Left forelimb (tissue), 1 donor: ENCODE results near the gene ME1.
"Not testable (repeated sequence)": the region's sequence is repeated elsewhere in the genome, so short reads cannot be mapped to it uniquely, and the experiment has no call there.

Source experiments
- DNase-seq: peaks from one replicate; pipeline ENCODE4 v3.0.0-alpha.2; 2018; ENCODE audit warnings: low spot score

The ME1 gene

DNA sequence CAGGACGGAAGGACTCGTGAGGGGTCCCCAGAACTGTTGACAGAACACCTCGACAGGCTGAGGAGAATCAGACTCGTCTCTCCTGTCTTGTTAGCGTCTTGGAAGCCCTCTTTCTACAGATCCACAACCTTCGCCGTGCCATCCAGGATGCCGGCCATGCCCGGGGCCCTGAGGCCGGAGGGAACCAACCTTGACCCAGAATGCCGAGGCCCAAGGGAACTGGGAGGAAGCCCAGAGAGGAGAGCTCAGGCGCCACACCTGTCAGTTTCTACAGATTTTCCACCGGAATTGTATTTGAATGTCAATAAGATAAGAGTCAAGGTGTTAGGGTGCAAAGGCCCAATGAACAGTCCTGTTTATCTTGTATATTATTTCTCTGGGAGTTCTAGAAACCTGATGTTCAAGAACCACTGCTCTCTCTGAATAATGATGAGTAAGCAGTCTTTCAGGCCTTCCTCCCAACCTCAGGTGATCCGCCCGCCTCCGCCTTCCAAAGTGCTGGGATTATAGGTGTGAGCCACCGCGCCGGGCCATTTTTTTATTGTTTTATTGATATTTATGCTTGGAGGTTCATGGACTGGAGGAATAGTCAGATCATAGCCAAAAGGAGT, 799 bp upstream of the ME1 start:
- no peak for DNase-seq

DNA sequence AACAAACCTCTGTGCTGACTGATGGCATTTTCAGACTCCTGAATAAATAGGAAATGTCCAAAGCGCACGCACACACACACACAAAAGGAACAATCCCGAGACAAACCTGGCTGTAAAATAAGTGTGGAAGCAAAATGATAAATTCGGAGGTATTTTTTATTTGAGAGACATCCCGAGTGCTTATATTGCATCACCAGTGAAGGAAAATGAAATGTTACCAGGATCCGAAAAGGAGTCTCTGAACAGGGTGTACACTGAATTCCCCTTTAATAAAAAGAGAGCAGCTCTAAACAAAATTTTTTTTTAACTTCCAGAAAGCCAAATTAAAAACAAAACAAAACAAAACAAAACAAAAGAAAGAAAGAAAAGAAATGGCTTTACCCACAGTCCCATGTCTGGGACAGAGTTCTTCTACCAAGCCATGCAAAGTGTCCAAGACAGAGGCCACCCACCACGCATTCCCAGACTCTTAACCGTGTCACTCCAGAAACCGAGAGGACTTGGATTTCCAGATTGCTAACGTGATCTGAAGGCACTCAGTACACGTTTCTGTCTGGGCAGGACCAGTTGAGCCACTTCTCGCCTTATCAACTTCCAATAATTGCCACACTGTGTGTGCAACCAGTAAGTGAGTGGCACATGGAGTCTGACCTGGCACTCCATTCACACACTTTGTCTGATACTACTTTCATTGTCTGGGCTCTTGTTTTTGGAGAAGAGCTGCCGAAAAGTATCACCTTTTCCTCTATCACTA, 817 bp downstream of the ME1 start:
- no peak for DNase-seq

DNA sequence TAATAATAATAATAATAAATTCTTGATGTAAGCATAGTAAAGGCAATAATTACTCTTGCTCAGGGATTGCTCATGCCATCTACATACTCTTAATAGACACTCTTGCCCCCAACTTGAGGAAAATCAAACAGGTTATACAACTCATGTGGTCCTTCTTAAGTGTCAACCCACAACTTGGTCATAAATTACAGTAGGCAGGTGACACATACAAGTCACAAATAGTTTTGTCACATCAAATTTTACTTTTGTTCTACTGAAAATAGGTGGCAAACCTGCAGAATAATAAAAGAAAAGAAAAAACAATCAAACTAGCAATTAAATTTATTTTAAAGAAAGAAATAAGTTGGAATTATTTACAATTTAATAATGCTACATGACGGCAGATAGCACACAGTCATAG, 1.6 kb downstream of the ME1 start:
- DNase-seq, result no peak

DNA sequence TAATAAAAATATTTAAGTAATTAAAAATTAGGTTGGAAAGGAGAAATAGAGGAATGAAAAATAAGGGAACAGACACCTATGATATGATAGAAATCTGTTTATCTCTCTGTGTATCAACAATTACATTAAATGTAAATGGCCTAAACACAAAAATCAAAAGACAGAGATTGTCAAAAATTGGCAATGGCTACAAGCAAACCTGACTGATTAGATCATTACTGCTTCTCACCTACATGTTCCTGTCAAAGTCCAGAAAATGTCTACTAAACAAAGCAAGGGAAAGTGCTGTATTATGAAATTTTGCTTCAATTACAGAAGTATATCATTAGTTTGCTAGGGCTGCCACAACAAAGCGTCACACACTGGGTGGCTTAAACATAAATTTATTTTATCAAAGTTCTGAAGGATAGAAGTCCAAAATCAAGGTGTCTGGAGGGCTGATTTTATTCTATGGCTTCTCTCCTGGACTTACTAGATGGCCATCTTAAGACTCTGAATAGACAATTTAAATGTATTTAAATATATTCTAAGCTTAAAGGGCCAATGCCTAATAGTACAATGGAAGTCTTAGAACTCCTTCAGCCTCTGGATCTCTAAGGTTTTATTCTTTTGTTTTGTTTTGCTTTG, 6.3 kb downstream of the ME1 start:
- DNase-seq, result no peak

DNA sequence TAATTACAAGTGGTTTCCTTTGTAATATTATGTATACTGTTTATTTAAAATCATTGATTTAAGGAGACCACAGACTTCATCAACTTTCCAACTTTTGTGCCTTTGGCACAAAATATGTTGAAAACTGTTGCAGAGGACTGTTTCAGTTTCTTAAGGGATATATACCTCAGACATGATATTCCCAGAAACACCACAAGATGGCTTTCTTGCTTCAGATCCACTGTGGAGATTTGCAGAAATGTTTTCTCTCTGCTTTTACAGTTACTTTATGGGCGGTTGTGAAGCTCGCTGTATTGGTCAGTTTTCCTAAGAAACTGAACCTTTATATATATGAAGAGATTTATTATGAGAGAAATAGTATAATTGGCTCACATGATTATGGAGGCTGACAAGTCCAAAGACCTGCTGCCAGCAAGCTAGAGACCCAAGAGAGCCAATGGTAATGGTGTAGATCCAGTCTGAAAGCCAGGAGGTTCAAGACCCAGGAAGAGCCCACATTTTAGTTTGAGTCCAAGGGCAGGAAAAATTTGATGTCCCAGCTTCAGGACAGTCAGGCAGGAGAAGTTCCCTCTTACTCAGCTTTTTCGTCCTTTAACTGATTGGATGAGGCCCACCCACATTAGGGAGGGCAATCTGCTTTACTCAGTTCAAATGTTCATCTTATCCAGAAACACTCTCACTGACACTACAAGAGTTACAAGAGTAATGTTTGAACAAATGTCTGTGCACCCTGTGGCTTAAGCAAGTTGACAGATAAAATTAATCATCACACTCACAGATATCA, 12.8 kb downstream of the ME1 start:
- DNase-seq, result no peak

DNA sequence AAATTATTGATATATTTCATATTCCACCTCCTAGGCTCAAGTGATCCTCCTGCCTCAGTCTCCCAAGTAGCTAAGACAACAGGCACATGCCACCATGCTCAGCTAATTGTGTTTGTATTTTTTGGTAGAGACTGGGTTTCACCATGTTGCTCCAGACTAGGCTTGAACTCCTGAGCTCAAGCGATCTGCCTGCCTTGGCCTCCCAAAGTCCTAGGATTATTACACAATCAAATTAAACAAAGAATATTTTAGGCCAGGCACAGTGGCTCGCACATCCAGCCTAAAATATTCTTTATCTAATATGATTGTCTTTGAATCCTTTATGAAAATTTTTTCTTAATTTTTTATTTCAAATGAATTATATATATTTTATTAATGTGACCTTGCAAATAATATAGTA, 17.8 kb downstream of the ME1 start:
- DNase-seq, result no peak

DNA sequence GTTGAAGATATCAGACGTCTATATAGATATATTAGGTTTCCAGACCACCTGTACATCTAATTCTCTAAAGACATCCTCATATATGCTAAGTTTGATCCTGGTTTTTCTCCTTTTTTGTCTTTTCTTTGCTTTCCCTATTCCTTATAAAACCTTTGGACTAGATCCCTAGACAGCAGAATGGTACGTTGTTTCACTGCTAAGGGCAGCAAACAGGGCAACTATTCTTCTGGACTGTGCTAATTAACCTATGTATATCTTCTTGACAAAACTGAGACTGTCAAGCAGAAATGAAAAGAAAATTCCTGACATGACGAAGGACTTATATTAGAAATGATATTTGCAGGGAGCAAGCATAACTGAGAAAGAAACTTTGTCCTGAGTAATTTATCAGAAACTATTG, 19.1 kb downstream of the ME1 start:
- no peak for DNase-seq

DNA sequence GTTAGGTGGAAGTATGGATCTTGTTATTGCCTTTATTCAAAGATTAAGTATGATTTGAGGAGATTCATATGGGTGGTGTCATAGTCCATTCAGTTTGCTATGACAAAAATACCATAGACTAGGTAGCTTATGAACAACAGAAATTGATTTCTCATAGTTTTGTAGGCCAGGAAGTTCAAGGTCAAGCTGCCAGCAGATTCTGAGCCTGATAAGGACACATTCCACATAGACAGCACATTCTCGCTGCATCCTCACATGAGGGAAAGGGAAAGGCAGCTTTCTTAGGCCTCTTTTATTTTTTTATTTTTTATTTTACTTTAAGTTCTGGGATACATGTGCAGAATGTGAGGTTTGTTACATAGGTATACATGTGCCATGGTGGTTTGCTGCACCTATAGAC, 27.7 kb downstream of the ME1 start:
- DNase-seq, result no peak

DNA sequence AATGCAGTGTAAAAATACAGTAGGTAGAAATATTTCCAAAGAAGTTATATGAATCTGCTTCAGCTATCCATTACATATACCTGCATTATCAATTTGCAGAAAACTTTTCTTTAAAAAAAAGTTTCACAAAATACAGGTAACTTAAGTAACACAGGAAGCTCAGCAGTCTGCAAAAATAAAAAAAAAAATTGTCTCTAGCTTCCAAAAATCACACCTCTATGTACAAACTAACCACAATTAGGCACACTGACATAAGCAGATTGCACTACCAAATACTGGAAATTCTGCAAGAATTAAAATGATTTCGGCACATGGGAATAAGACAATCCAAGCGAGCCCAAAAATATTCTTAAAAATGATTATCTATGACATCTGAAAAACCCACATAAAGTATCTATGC, 41.2 kb downstream of the ME1 start:
- no peak for DNase-seq

DNA sequence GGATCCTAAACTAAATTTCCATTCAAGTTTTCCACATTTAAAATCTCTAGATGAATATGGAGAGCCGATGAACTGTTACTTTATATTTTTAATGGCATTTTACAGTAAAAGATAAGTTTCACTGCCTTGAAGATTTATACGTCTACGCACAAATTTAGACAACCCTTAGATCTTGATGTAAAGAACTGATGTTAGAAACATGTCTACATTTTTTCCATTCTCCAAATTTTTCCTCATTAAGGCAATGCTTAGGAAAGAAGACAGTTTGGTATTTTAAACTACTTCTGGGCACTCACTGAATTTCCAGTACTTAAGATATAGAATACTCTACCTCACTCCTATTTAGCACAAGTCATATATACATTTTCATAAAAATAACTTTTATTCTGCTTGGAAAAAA, 45.4 kb downstream of the ME1 start:
- DNase-seq, result no peak

DNA sequence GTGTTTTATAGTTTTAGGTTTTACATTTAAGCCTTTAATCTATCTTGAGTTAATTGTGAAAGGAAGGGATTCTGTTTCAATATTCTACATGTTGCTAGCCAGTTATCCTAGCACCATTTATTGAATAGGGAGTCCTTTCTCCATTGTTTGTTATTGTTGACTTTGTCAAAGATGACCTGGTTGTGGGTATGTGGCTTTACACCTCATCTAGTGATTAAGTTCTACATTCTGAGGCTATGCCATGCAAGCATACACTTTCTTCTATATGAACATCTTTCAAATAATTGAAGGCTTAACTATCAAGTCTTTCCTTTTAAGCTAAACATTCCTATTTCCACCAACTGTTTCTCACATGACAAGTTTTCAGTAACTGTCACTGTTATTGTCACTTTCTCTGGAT, 46.1 kb downstream of the ME1 start:
- DNase-seq, result no peak

DNA sequence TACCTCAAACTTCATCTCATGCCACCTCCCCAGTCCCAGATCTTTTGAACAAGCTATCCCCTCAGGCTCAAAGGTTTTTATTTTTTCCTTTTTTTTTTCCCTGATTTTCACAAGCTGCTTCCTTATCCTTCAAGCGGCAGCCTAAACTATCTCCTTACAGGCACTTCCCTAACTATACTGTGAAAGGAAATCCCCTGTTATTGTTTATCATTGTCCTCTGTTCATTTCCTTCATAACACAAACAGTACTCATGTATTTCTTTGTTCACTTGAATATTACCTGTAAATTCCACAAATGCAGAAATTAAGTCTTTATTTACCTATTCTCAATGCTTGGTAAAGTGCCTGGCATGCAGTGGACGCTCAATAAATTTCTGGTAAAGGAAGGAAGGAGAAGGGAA, 48.9 kb downstream of the ME1 start:
- no peak for DNase-seq

DNA sequence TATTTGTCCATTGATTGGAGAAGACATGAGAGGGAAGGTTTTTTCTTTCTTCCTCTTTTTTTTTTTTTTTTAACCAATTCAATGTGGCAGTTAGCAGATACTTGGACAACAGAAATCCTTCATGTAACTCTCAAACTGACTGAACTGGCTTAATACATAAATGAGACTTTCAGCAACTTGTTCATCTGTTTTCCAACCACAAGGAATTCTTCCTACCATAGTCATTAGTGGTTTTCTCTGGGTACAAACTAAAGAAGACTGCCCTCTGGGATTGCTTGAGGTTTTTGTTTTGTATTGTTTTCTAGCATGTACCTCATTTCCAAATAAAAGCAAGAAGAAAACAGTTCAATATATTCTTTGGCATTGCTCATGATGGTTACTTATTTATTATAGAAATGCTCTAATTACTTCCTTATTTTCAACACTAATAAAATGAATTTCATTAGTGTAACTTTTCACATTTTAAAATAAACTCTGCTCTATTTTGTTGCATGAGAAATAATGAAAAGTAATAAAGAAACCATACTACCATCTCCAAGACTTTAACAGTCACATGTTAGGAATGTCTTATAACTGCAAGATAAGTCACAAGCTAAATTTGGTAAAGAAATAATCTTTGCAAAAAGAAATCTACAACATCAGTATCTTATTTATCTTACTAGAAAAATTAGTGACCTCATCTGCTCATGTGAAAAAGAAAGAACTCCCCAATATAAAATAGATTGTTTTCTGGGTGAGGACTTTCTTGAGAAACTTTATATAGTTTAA, 52.0 kb downstream of the ME1 start:
- DNase-seq, result no peak

DNA sequence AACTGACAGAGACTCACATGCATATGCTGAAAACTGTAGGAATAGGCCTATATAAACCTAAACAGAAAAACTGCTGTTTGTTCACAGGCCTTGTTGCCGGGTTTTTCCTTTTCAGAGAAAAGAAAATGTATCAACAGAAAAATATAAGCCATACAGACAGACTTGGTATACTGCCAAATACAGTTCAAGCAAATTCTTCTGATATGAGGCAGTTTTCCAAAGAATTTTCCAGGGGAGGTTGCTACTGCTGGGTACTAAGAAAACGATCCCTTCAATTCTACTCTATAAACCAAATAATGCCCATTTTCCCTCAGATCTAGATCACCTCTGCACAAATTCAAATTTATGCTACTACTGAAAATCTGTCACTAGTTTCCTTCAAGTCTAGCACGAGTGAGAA, 59.4 kb downstream of the ME1 start:
- DNase-seq, result no peak

DNA sequence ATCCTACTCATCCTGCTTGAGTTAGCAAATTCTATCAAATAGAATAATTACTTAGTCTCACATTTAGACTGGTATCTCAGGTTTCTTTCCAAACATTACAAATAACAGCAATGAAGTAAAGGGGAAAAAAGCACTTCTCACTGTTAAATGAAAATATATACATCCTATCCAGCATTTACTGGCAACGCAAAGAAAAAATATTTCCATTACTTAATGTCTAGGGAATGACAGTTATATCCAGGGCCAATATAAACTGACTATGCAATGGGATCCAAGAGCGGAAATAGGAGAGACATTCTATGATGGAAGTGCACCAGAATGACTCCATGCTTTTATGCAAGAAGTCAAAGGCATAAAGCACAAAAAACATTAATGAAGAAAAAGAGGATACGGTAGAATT, 60.3 kb downstream of the ME1 start:
- no peak for DNase-seq

DNA sequence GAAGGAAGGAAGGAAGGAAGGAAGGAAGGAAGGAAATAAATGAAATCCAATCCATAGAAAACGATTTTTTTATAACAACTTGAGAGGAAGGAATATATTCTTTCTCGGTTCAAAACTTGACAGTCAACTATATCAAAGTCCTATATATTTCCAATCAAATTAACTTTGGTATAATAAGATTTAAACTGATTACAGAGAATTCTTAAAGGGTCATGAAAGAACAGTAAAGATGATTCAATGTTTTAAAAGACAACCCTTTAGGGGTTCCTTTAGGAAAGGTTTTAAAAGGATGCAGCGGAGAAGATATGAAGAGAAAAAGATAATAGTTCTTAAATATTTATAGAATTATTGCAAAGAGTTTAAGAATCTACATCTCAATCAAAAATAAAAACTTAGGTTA, 61.2 kb downstream of the ME1 start:
- no peak for DNase-seq

DNA sequence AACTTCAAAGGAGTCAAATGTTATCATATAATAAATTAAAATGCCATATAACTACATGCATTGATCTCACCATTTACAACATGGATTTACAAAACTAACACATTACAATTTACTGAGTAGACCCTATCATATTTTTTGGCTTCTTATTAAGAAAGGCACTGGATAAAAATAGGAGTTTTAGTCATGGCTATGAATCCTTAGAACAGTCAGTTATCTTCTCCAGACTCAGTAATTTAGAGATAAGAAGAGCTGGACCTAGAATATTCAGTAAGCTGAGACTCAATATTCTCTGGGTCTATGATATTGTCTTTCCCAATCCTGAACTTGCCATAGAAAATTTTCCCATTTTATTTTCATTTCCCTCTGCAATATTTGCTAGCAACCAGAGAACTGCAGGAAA, 62.3 kb downstream of the ME1 start:
- no peak for DNase-seq

DNA sequence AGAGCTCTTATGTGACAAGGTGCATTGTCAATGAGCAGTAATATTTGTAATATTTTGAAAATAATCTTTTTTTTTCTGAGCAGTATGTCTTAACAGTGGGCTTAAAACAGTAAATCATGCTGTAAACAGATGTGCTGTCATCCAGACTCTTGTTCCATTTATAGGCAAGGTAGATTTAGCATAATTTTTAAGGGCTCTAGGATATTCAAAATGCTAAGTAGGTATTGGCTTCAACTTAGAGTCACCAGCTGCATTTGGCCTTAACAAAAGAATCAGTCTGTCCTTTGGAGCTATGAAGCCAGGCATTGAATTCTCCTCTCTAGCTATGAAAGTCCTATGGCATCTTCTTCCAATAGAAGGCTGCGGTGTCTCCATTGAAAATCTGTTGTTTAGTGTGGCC, 63.7 kb downstream of the ME1 start:
- no peak for DNase-seq

DNA sequence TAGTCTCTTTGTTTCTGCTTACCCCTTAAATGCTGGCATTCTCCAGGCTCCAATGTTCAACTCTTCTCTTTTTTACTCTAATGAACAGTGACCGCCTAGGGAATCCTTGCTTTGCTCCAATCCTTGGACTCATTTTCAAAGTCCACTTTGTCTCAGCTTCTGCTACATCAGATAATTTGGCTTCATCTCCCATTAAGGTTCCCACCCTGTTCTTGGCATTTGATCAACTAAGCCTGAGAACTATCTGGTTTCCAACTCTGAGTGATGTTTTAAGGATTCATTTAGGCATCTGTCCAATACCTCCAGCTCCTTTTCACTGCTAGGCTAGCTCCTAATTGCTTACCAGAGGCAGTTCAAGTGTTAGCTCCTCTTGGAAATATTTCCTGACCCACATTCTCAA, 64.9 kb downstream of the ME1 start:
- DNase-seq, result no peak

DNA sequence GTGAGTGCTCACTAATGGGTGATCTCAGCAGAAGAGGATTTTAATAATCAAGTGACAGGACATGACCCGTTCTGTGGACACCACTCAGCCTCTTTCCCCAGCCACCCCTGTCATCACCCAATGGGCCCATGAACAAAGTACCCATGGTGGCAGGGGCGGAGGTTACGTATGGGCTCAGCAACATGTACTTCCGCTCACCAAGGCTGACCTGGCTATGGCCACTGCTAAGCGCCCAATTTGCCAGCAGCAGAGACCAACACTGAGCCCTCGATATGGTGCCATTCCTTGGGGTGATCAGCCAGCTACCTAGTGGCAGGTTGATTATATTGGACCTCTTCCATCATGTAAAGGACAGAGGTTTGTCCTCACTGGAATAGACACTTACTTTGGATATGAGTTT, 68.5 kb downstream of the ME1 start:
- DNase-seq, result not testable (repeated sequence)

DNA sequence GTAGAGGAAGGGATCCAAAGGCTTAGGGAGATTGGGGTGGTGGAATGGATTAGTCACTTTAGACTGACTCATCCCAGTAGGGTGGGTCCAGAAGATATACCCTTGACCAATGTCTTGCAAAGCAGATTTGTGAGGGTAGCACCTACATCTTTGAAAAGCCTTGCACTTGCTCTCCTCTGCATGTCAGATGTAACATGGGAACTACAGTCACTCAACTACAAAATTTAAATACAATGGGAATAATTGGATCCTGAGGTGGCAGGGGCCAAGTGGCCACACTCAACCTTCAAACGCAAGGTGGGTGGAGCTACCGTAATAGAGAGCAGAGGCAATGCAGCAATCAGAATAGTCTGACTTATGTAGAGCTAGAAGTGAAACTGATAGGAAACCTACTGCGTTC, 71.2 kb downstream of the ME1 start:
- no peak for DNase-seq

DNA sequence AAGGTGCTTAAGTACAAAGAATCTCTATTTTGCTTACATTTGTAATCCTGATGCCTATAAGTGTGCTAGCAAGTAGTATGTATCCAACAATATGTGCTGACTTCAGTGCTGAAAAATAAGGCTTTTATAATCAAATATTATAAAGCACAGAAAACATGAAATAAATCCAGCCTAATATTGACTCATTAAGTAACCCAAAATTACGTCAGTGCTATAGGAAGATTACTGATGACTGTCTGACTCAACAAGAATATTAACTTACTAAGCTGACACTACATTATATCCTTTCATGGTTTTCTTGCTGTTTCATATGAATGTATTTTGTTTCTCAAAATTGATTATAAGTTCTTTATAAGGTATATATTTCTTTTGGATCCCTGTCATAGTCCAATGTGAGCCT, 76.1 kb downstream of the ME1 start:
- no peak for DNase-seq
